ENCODE measurements around the gene SNX1. TPM values are rescaled to one million over a fixed set of nuclear protein-coding genes. Genes with fewer than 3 reads are reported as not detected.
A peak's percentile ranks its signal among the peaks of the same experiment; 100 is the strongest.

SNX1 gene
- total and polyA plus RNA-seq, 10 of the 15 experiments (the other 5 are each of a cell fraction or from before 2014, with no cell fraction given), result 17.8 to 115 (median 96.3) TPM

GRCh38 chr15:64122936-64123351, 27.2 kb downstream of the SNX1 start:
- ChIA-PET RAD21 (ENCODE audit: unreplicated experiment) (interaction anchor here (1.1 kb wide), 1 partner anchor 31 kb away, joined by 3 read pairs; no protein-coding TSS in a partner anchor), SMC1A (ENCODE audit: uncharacterized antibody, unreplicated experiment) (interaction anchor here (0.6 to 1.7 kb wide), 5 partner anchors 10 to 510 kb away, joined by 3 to 5 read pairs (median 4); partner anchors contain the start of gene CIAO2A), POLR2A (interaction anchor here (0.6 to 1.7 kb wide), 3 partner anchors 9 to 489 kb away, joined by 3 to 4 read pairs (median 4); no protein-coding TSS in a partner anchor), CTCF (interaction anchor here (1.2 to 1.9 kb wide), 3 partner anchors 9 to 30 kb away, joined by 3 to 6 read pairs (median 5); no protein-coding TSS in a partner anchor)
- intact Hi-C loops (cut with micrococcal nuclease; ENCODE audit: unreplicated experiment), result no loop called here
- DNase-seq (ENCODE audit: low read depth, low spot score), result no peak
- TSS peak; percentile 40 for BruUV-seq (replicated peaks)
- Histone ChIP-seq H3K9ac (ENCODE audit: control insufficient read depth, insufficient read depth, low read length) (no peak overlapping the region), H4K20me1 (ENCODE audit: control insufficient read depth, insufficient read depth) (no peaks in the 10 kb centered on the region), H3K27me3 (replicated peaks in 1 of 2; ENCODE audit: control insufficient read depth in 2 of 2, insufficient read depth in 2 of 2, low read length in 1 of 2) (no peaks in the 10 kb centered on the region), H3K36me3 (ENCODE audit: control insufficient read depth in 2 of 2, insufficient read depth in 2 of 2, low read length in 1 of 2) (peaks cover 11 to 38% of the 10 kb centered on the region in 2 experiments), H3K79me2 (ENCODE audit: control insufficient read depth, insufficient read depth, low read length) (no peaks in the 10 kb centered on the region), H2AFZ (ENCODE audit: control insufficient read depth, low read depth, low read length) (no peak overlapping the region), H3K4me3 (no peak overlapping the region), H3K4me2 (ENCODE audit: control insufficient read depth, insufficient read depth) (no peak overlapping the region), H3K27ac (ENCODE audit: control insufficient read depth, insufficient read depth) (no peak overlapping the region), H3K4me1 (ENCODE audit: control insufficient read depth, insufficient read depth, low read length) (no peaks in the 10 kb centered on the region), H3K9me3 (replicated peaks; ENCODE audit: control insufficient read depth, insufficient read depth, low read length) (no peaks in the 10 kb centered on the region; the same call in 2 of the 3 replicates)
- 100% methylated on average over 3 of the region's 3 CpGs for WGBS (ENCODE audit: insufficient coverage, insufficient replicate concordance, low lambda C conversion rate, missing lambda C conversion rate)
- no peak for FAIRE-seq
- ATAC-seq, result no peak
- in situ Hi-C loops (cut with MboI), result no loop called here
- no peak for TF ChIP-seq ZNF217 (IDR thresholded peaks at IDR 0.05)
- TF ChIP-seq CUX1 (IDR thresholded peaks at IDR 0.05; ENCODE audit: insufficient replicate concordance, low read depth, low read length), result no peak
- TF ChIP-seq NFIC (IDR thresholded peaks at IDR 0.05; ENCODE audit: low read depth, low read length), result no peak
- TF ChIP-seq, protein P1, sequence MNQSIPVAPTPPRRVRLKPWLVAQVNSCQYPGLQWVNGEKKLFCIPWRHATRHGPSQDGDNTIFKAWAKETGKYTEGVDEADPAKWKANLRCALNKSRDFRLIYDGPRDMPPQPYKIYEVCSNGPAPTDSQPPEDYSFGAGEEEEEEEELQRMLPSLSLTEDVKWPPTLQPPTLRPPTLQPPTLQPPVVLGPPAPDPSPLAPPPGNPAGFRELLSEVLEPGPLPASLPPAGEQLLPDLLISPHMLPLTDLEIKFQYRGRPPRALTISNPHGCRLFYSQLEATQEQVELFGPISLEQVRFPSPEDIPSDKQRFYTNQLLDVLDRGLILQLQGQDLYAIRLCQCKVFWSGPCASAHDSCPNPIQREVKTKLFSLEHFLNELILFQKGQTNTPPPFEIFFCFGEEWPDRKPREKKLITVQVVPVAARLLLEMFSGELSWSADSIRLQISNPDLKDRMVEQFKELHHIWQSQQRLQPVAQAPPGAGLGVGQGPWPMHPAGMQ (IDR thresholded peaks at IDR 0.05; ENCODE audit: borderline replicate concordance), result no peak
- TF ChIP-seq IKZF2 (IDR thresholded peaks at IDR 0.05), result no peak
- TF ChIP-seq, protein P2, sequence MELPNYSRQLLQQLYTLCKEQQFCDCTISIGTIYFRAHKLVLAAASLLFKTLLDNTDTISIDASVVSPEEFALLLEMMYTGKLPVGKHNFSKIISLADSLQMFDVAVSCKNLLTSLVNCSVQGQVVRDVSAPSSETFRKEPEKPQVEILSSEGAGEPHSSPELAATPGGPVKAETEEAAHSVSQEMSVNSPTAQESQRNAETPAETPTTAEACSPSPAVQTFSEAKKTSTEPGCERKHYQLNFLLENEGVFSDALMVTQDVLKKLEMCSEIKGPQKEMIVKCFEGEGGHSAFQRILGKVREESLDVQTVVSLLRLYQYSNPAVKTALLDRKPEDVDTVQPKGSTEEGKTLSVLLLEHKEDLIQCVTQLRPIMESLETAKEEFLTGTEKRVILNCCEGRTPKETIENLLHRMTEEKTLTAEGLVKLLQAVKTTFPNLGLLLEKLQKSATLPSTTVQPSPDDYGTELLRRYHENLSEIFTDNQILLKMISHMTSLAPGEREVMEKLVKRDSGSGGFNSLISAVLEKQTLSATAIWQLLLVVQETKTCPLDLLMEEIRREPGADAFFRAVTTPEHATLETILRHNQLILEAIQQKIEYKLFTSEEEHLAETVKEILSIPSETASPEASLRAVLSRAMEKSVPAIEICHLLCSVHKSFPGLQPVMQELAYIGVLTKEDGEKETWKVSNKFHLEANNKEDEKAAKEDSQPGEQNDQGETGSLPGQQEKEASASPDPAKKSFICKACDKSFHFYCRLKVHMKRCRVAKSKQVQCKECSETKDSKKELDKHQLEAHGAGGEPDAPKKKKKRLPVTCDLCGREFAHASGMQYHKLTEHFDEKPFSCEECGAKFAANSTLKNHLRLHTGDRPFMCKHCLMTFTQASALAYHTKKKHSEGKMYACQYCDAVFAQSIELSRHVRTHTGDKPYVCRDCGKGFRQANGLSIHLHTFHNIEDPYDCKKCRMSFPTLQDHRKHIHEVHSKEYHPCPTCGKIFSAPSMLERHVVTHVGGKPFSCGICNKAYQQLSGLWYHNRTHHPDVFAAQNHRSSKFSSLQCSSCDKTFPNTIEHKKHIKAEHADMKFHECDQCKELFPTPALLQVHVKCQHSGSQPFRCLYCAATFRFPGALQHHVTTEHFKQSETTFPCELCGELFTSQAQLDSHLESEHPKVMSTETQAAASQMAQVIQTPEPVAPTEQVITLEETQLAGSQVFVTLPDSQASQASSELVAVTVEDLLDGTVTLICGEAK (IDR thresholded peaks at IDR 0.05; ENCODE audit: borderline replicate concordance), result no peak
- TF ChIP-seq, protein P3, sequence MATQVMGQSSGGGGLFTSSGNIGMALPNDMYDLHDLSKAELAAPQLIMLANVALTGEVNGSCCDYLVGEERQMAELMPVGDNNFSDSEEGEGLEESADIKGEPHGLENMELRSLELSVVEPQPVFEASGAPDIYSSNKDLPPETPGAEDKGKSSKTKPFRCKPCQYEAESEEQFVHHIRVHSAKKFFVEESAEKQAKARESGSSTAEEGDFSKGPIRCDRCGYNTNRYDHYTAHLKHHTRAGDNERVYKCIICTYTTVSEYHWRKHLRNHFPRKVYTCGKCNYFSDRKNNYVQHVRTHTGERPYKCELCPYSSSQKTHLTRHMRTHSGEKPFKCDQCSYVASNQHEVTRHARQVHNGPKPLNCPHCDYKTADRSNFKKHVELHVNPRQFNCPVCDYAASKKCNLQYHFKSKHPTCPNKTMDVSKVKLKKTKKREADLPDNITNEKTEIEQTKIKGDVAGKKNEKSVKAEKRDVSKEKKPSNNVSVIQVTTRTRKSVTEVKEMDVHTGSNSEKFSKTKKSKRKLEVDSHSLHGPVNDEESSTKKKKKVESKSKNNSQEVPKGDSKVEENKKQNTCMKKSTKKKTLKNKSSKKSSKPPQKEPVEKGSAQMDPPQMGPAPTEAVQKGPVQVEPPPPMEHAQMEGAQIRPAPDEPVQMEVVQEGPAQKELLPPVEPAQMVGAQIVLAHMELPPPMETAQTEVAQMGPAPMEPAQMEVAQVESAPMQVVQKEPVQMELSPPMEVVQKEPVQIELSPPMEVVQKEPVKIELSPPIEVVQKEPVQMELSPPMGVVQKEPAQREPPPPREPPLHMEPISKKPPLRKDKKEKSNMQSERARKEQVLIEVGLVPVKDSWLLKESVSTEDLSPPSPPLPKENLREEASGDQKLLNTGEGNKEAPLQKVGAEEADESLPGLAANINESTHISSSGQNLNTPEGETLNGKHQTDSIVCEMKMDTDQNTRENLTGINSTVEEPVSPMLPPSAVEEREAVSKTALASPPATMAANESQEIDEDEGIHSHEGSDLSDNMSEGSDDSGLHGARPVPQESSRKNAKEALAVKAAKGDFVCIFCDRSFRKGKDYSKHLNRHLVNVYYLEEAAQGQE (IDR thresholded peaks at IDR 0.05; ENCODE audit: low read depth, low read length), result no peak
- no peak for TF ChIP-seq JUND (IDR thresholded peaks at IDR 0.05; ENCODE audit: low read depth, low read length)

Data from GM12878 (cell line).